Activated CD4-positive, alpha-beta T cell treated with anti-CD3 and anti-CD28 coated beads, Interleukin-2, amount 10 ng/mL, durations not matched to agents 7 days and 5 days (primary cell): ENCODE data around the gene SAMMSON. TPM values are rescaled to one million over a fixed set of nuclear protein-coding genes. Genes with fewer than 3 reads are reported as not detected.

Experiments used
- CTCF ChIA-PET: fragments of 350-600 bp; sonication (Branson Sonifier 250); formaldehyde crosslinking; loops from one replicate; lab custom pipeline; 2021; ENCODE audit warnings: antibody characterized with exemption; lab: Charles Lee
- POLR2A ChIA-PET: fragments of 350-600 bp; sonication (Branson Sonifier 250); formaldehyde crosslinking; loops from one replicate; lab custom pipeline; 2021; ENCODE audit warnings: antibody characterized with exemption; lab: Charles Lee
- DNase-seq: peaks from one replicate; pipeline ENCODE4 v3.0.0-alpha.2; 2020
- H3K27ac Mint-ChIP-seq: one replicate; pipeline ENCODE4 v1.8.0; 2021; ENCODE audit warnings: mild to moderate bottlenecking, moderate library complexity, mixed read lengths
- H3K27me3 Mint-ChIP-seq: one replicate; pipeline ENCODE4 v1.8.0; 2021; ENCODE audit warnings: mixed read lengths
- H3K36me3 Mint-ChIP-seq: one replicate; pipeline ENCODE4 v1.8.0; 2021; ENCODE audit warnings: low read depth, mixed read lengths
- H3K4me1 Mint-ChIP-seq: one replicate; pipeline ENCODE4 v1.8.0; 2021; ENCODE audit warnings: mixed read lengths
- H3K4me3 Mint-ChIP-seq: one replicate; pipeline ENCODE4 v1.8.0; 2021; ENCODE audit warnings: mild to moderate bottlenecking, moderate library complexity, mixed read lengths
- H3K9me3 Mint-ChIP-seq: one replicate; pipeline ENCODE4 v1.8.0; 2021; ENCODE audit warnings: mixed read lengths
- total RNA-seq, 2 experiments: library from RNA; stranded (reverse); gene quantifications; one replicate each; pipeline ENCODE4 v1.2.3, GENCODE V29; 2021

SAMMSON gene
- total RNA-seq = not detected

- H3K4me3 Mint-ChIP-seq = no peak within 1 kb of the TSS
- H3K36me3 Mint-ChIP-seq = no peaks in the 10 kb centered on the region
- ChIA-PET CTCF (no interaction called here), POLR2A (no interaction called here)
- no peak for DNase-seq
- no peaks in the 10 kb centered on the region for H3K4me1 Mint-ChIP-seq
- no peak within 1 kb of the TSS for H3K27ac Mint-ChIP-seq
- H3K9me3 Mint-ChIP-seq = no peaks in the 10 kb centered on the region
- H3K27me3 Mint-ChIP-seq = peaks cover 2% of the 10 kb centered on the region
These were observed at the start of gene SAMMSON for GRCh38 chr3:69999140-70000027. Gene SAMMSON (plus strand): TSS chr3:69999733.

DNA sequence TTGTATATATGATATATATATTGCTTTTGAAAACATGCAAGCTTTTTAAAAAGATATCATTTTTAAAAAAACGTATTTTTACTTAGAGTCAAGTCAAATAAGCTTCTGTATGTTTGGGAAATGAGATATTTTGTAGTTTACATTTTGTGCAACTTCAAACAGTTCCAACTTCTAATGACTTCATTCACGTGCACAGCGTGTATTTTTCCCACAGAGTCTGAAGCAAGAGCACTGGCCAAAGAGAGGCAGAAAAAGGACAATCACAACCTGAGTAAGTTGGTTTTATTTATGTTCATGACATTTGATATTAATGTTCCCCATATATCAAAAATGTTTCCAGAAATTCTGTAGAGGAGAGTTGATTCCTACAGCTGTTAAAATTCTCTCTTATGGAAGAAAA lies 47.9 kb upstream of the SAMMSON start:
- Mint-ChIP-seq H3K27me3 (peaks cover 2% of the 10 kb centered on the region), H3K4me1 (no peaks in the 10 kb centered on the region), H3K36me3 (no peaks in the 10 kb centered on the region), H3K9me3 (no peaks in the 10 kb centered on the region), H3K4me3 (no peak overlapping the region), H3K27ac (no peak overlapping the region)
- ChIA-PET POLR2A (no interaction called here), CTCF (no interaction called here)
- DNase-seq = no peak

- CTCF ChIA-PET = no interaction called here
- Mint-ChIP-seq H3K27ac (no peak overlapping the region), H3K4me3 (no peak overlapping the region), H3K27me3 (no peaks in the 10 kb centered on the region), H3K9me3 (no peaks in the 10 kb centered on the region), H3K36me3 (no peaks in the 10 kb centered on the region), H3K4me1 (no peaks in the 10 kb centered on the region)
- POLR2A ChIA-PET = no interaction called here
- DNase-seq = no peak
These were observed 40.0 kb upstream of the SAMMSON start for GRCh38 chr3:69959581-69959980.

DNA sequence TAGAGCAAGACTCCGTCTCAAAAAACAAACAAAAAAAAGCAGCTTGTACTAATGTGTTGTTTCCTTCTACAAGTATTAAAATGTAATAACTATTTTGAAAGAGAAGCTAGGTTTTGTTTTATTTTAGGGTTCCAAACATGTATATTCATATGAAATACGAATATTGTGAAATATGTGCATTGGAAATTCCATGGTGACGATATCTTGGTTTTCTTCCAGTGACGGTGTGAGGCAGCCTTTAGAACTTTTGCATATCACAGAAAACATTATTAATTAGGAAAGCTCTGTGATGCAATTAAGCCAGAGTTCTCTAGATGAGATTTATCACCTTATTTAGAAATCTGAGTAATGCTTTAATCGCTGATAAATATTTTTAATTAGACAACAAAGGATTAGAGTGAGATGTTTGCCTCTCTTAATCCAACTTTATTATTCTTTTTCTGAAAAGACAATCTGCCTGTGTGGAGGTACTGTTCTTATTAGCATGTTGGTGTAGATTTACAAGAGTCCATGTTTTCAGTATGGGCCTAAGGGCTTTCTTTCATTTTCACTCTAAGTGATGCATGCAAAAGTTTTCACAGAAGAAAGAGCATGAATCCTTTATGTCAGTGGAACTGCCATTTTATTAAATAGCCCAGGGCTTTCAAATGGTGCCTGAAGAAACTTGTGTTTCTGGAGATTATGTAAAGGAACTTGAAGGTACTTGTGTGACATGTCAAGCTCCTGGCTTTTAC lies 37.7 kb upstream of the SAMMSON start:
- H3K27me3 Mint-ChIP-seq = no peaks in the 10 kb centered on the region
- no peaks in the 10 kb centered on the region for H3K36me3 Mint-ChIP-seq
- POLR2A ChIA-PET = no interaction called here
- DNase-seq = no peak
- no peak overlapping the region for H3K27ac Mint-ChIP-seq
- H3K4me1 Mint-ChIP-seq = no peaks in the 10 kb centered on the region
- H3K4me3 Mint-ChIP-seq = no peak overlapping the region
- no peaks in the 10 kb centered on the region for H3K9me3 Mint-ChIP-seq
- CTCF ChIA-PET = interaction anchor here (0.6 kb wide), 2 partner anchors 1378 to 1507 kb away, joined by 3 to 4 read pairs; no protein-coding TSS in a partner anchor

DNA sequence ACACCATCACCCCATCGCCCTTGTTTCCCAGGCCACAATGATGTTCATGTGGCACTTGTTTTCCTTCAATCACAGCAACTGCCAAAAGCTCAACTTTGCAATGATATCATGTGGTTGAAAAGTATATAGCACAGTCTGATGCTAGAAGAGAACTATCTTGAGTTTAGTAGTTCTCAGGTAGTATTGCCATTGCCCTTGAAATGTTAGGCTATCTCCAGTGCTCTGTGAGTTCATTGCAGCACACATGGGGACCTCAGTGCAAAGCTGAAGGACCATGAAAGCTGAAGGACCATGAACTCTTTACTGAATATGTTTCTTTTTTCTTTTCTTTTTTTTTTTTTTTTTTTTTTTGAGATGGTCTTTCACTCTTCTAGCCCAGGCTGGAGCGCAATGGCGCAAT lies 35.9 kb upstream of the SAMMSON start:
- no peaks in the 10 kb centered on the region for H3K27me3 Mint-ChIP-seq
- H3K36me3 Mint-ChIP-seq = no peaks in the 10 kb centered on the region
- ChIA-PET CTCF (interaction anchor here (0.6 kb wide), 1 partner anchor 955 kb away, joined by 3 read pairs; no protein-coding TSS in a partner anchor), POLR2A (no interaction called here)
- no peak for DNase-seq
- H3K4me1 Mint-ChIP-seq = no peaks in the 10 kb centered on the region
- H3K9me3 Mint-ChIP-seq = no peaks in the 10 kb centered on the region
- H3K27ac Mint-ChIP-seq = no peak overlapping the region
- no peak overlapping the region for H3K4me3 Mint-ChIP-seq

GRCh38 chr3:69967156-69967555 lies 32.4 kb upstream of the SAMMSON start:
- Mint-ChIP-seq H3K4me1 (no peaks in the 10 kb centered on the region), H3K36me3 (no peaks in the 10 kb centered on the region), H3K27ac (no peak overlapping the region), H3K9me3 (no peaks in the 10 kb centered on the region), H3K4me3 (no peak overlapping the region), H3K27me3 (peaks cover 2% of the 10 kb centered on the region)
- no peak for DNase-seq
- CTCF ChIA-PET = no interaction called here
- POLR2A ChIA-PET = no interaction called here

DNA sequence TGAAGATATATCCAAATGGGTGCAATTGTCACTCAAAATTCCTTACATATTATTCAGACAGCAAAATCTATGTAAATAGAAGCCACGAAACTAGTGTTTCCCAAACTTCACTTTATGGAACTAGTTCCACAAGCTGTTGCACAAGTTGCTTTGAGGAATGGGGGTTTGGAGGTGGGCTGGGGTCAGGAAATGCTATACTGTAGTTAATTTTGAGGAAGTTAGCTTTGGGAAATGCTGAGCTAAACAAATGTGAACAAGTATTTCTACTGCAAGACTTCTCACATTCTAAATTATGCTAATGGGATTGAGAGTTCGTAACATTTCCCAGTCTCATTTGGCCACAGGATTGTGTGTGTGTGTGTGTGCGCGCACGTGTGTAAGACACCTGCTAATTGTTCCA lies 28.7 kb upstream of the SAMMSON start:
- Mint-ChIP-seq H3K4me1 (no peaks in the 10 kb centered on the region), H3K4me3 (no peak overlapping the region), H3K9me3 (peaks cover 2% of the 10 kb centered on the region), H3K27me3 (peaks cover 2% of the 10 kb centered on the region), H3K27ac (no peak overlapping the region), H3K36me3 (no peaks in the 10 kb centered on the region)
- no peak for DNase-seq
- POLR2A ChIA-PET = no interaction called here
- CTCF ChIA-PET = no interaction called here

GRCh38 chr3:69972672-69973071 lies 26.9 kb upstream of the SAMMSON start:
- H3K9me3 Mint-ChIP-seq = peaks cover 2% of the 10 kb centered on the region
- H3K4me1 Mint-ChIP-seq = no peaks in the 10 kb centered on the region
- POLR2A ChIA-PET = no interaction called here
- CTCF ChIA-PET = no interaction called here
- no peaks in the 10 kb centered on the region for H3K36me3 Mint-ChIP-seq
- DNase-seq = no peak
- H3K4me3 Mint-ChIP-seq = no peak overlapping the region
- H3K27me3 Mint-ChIP-seq = peaks cover 2% of the 10 kb centered on the region
- H3K27ac Mint-ChIP-seq = no peak overlapping the region

GRCh38 chr3:69976021-69976420 lies 23.5 kb upstream of the SAMMSON start:
- Mint-ChIP-seq H3K4me3 (no peak overlapping the region), H3K9me3 (peaks cover 5% of the 10 kb centered on the region), H3K27ac (no peak overlapping the region), H3K4me1 (no peaks in the 10 kb centered on the region), H3K36me3 (no peaks in the 10 kb centered on the region), H3K27me3 (peaks cover 2% of the 10 kb centered on the region)
- DNase-seq = no peak
- CTCF ChIA-PET = no interaction called here
- POLR2A ChIA-PET = no interaction called here

GRCh38 chr3:69983546-69984265 lies 15.8 kb upstream of the SAMMSON start:
- POLR2A ChIA-PET = no interaction called here
- no peak overlapping the region for H3K27ac Mint-ChIP-seq
- CTCF ChIA-PET = no interaction called here

DNA sequence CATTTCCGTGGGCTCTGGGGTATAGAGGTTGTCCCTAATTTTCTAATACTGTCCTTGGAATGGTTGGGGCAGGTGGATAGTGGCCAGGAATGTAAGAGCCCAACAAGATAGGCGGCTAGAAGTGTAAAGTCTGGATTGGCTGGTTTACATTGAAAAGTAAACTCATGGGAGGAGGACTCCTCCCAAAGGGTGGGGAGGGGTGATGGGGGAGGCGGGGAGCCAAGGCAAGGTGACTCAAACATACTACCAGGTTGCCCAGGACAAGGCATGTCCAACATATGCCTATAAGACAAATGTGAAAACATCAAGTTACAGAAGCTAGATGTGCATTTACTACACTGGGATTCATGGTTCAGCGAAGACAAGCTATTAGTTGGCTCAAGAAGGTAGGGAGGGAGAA lies 14.3 kb upstream of the SAMMSON start:
- H3K4me1 Mint-ChIP-seq = no peaks in the 10 kb centered on the region
- ChIA-PET POLR2A (no interaction called here), CTCF (no interaction called here)
- H3K4me3 Mint-ChIP-seq = no peak overlapping the region
- DNase-seq = no peak
- no peaks in the 10 kb centered on the region for H3K9me3 Mint-ChIP-seq
- H3K36me3 Mint-ChIP-seq = no peaks in the 10 kb centered on the region
- no peak overlapping the region for H3K27ac Mint-ChIP-seq
- no peaks in the 10 kb centered on the region for H3K27me3 Mint-ChIP-seq

More at GRCh38 chr3:69983546-69984265, 15.8 kb upstream of the SAMMSON start:
- Mint-ChIP-seq H3K36me3 (no peaks in the 10 kb centered on the region), H3K27me3 (no peaks in the 10 kb centered on the region), H3K4me3 (no peak overlapping the region), H3K4me1 (no peaks in the 10 kb centered on the region), H3K9me3 (no peaks in the 10 kb centered on the region)
- no peak for DNase-seq

- DNase-seq = no peak
- Mint-ChIP-seq H3K36me3 (no peaks in the 10 kb centered on the region), H3K27me3 (no peaks in the 10 kb centered on the region), H3K27ac (no peak overlapping the region), H3K9me3 (no peaks in the 10 kb centered on the region), H3K4me1 (no peaks in the 10 kb centered on the region), H3K4me3 (no peak overlapping the region)
- ChIA-PET CTCF (no interaction called here), POLR2A (no interaction called here)
These were observed 13.1 kb upstream of the SAMMSON start for GRCh38 chr3:69986419-69986818.

- no peaks in the 10 kb centered on the region for H3K9me3 Mint-ChIP-seq
- H3K4me1 Mint-ChIP-seq = no peaks in the 10 kb centered on the region
- POLR2A ChIA-PET = no interaction called here
- no peaks in the 10 kb centered on the region for H3K36me3 Mint-ChIP-seq
- CTCF ChIA-PET = no interaction called here
- no peaks in the 10 kb centered on the region for H3K27me3 Mint-ChIP-seq
- no peak for DNase-seq
- H3K4me3 Mint-ChIP-seq = no peak overlapping the region
- H3K27ac Mint-ChIP-seq = no peak overlapping the region
These were observed 11.7 kb upstream of the SAMMSON start for GRCh38 chr3:69987833-69988232.
